ENCODE results near the gene LRMDA.

The LRMDA gene

DNA sequence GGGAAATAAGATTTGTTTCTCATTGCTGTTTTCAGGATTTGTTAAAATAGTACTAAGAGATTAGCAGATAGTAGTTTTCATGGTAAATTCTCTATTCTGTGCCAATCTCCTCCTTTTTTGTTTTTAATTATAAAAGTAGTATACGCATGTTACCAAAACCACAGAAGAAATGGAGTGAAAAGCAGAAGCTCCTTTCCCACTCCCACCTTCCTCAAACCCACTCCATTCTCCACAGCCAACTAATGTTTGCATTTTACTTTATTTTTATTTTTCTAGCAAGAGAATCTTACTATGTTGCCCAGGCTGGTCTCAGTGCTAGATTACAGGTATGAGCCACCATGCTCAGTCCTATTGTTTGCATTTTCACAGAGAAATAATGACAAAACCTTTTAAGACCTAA, 4.5 kb upstream of the LRMDA start:
- no peaks in the 10 kb centered on the region for H3K79me2 ChIP-seq (ENCODE audit: control insufficient read depth, insufficient read depth, low read length, unreplicated experiment)
- no peaks in the 10 kb centered on the region for H3K36me3 ChIP-seq (ENCODE audit: insufficient read depth, low read length)
- H3K27me3 ChIP-seq (ENCODE audit: insufficient read depth, low read length): no peaks in the 10 kb centered on the region
- peaks cover 31% of the 10 kb centered on the region for H3K4me1 ChIP-seq (ENCODE audit: control insufficient read depth, insufficient read depth, low read length, unreplicated experiment)
- H3K4me3 ChIP-seq (ENCODE audit: low read depth, low read length): no peak overlapping the region
- H3K27ac ChIP-seq (ENCODE audit: low read depth, low read length): no peak overlapping the region
- no peak overlapping the region for H2AFZ ChIP-seq (ENCODE audit: low read length, unreplicated experiment)

DNA sequence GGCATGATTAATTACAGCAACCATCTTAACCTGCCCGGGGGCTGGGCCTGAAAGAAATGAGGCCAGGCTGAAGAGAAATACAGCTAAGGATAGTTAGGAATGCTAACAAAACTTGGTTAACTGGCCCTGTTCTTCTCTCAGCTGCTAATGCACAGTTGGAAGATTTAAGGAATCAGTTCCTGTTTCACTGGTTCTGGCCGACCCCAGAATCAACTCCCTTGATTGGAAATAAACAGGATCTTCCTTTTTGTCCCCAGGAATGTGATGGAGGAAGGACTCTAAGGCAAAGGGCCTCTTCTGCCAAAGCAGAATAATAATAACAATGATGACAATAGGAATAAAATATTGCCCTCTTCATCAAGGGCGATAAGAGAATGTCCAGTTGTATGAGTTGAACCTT, 3.5 kb upstream of the LRMDA start:
- H3K36me3 ChIP-seq (ENCODE audit: insufficient read depth, low read length): no peaks in the 10 kb centered on the region
- no peak overlapping the region for H2AFZ ChIP-seq (ENCODE audit: low read length, unreplicated experiment)
- no peaks in the 10 kb centered on the region for H3K79me2 ChIP-seq (ENCODE audit: control insufficient read depth, insufficient read depth, low read length, unreplicated experiment)
- no peak overlapping the region for H3K27ac ChIP-seq (ENCODE audit: low read depth, low read length)
- H3K4me1 ChIP-seq (ENCODE audit: control insufficient read depth, insufficient read depth, low read length, unreplicated experiment): peaks cover 37% of the 10 kb centered on the region
- H3K27me3 ChIP-seq (ENCODE audit: insufficient read depth, low read length): no peaks in the 10 kb centered on the region
- H3K4me3 ChIP-seq (ENCODE audit: low read depth, low read length): no peak overlapping the region

GRCh38 chr10:75428434-75429158, 2.8 kb upstream of the LRMDA start:
- Histone ChIP-seq H3K79me2 (ENCODE audit: control insufficient read depth, insufficient read depth, low read length, unreplicated experiment) (no peaks in the 10 kb centered on the region), H3K27me3 (ENCODE audit: insufficient read depth, low read length) (no peaks in the 10 kb centered on the region), H3K4me1 (ENCODE audit: control insufficient read depth, insufficient read depth, low read length, unreplicated experiment) (peaks cover 37% of the 10 kb centered on the region), H2AFZ (ENCODE audit: low read length, unreplicated experiment) (no peak overlapping the region), H3K4me3 (ENCODE audit: low read depth, low read length) (no peak overlapping the region), H3K36me3 (ENCODE audit: insufficient read depth, low read length) (no peaks in the 10 kb centered on the region), H3K27ac (ENCODE audit: low read depth, low read length) (peak overlapping the region; percentile 33)

GRCh38 chr10:75429159-75429827, 2.1 kb upstream of the LRMDA start:
- peak overlapping the region; percentile 33 for H3K27ac ChIP-seq (ENCODE audit: low read depth, low read length)
- H3K36me3 ChIP-seq (ENCODE audit: insufficient read depth, low read length): no peaks in the 10 kb centered on the region
- no peaks in the 10 kb centered on the region for H3K27me3 ChIP-seq (ENCODE audit: insufficient read depth, low read length)
- peaks cover 37% of the 10 kb centered on the region for H3K4me1 ChIP-seq (ENCODE audit: control insufficient read depth, insufficient read depth, low read length, unreplicated experiment)
- no peaks in the 10 kb centered on the region for H3K79me2 ChIP-seq (ENCODE audit: control insufficient read depth, insufficient read depth, low read length, unreplicated experiment)
- no peak overlapping the region for H3K4me3 ChIP-seq (ENCODE audit: low read depth, low read length)
- no peak overlapping the region for H2AFZ ChIP-seq (ENCODE audit: low read length, unreplicated experiment)

DNA sequence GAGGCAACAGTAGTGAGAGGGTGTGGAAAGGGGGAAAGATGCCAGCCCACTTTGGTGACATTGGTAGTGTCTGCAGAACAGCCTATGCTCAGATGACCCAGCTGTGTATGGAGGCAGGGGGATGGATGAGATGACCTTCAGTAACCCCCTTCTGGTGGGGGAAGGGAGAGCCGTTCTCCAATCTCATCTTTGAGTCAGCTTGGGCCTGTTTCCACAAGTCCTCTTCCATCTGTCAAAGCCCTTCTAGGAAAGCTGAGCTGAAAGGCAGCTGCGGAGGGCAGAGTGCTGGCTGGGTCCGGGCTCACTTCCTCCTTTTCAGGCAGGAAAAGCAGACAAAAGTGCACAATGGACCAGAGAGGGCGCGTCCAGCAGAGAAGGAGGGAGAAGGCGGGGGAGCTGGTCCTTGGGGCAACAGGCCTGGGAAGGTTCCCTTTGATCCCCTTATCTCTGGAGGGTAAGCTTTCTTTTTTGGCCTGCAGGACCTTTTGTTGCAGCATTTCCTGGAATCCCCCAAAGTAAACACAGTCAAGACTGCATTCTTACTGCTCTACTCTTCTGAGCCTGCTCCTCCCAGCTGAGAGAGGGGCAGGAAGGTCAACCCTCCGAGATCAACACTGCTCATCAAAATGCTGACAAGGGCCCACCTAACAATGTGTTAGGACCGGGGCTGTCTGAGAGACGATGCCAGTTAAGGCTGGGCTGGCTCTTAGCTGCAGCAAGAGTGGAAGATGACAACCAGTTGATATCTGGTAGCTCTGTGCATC, 1.2 kb upstream of the LRMDA start:
- Histone ChIP-seq H3K36me3 (ENCODE audit: insufficient read depth, low read length) (no peaks in the 10 kb centered on the region), H3K4me1 (ENCODE audit: control insufficient read depth, insufficient read depth, low read length, unreplicated experiment) (peaks cover 37% of the 10 kb centered on the region), H3K79me2 (ENCODE audit: control insufficient read depth, insufficient read depth, low read length, unreplicated experiment) (no peaks in the 10 kb centered on the region), H3K27me3 (ENCODE audit: insufficient read depth, low read length) (no peaks in the 10 kb centered on the region), H3K4me3 (ENCODE audit: low read depth, low read length) (no peak overlapping the region), H3K27ac (ENCODE audit: low read depth, low read length) (no peak overlapping the region), H2AFZ (ENCODE audit: low read length, unreplicated experiment) (no peak overlapping the region)

DNA sequence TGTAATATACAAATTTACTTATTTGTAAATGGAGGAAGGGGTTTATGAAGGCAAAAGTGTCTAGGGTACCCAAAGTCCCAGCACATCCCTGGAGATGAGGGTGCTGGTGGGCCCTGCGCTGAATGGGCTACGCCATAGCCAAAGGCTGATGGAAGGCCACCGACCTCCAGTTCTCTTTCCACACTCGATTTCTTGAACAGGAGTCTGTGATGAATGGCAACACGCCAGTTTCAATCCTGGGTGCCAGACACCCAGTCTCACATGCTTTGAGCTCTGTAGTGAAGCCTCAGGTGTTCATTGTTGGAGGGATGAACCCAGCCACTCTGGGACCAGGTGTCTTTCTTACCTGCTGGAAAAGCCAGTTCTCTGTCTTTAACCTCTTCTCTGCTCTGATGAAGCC, 752 bp downstream of the LRMDA start:
- Histone ChIP-seq H3K79me2 (ENCODE audit: control insufficient read depth, insufficient read depth, low read length, unreplicated experiment) (no peaks in the 10 kb centered on the region), H3K27ac (ENCODE audit: low read depth, low read length) (no peak overlapping the region), H3K36me3 (ENCODE audit: insufficient read depth, low read length) (no peaks in the 10 kb centered on the region), H3K4me1 (ENCODE audit: control insufficient read depth, insufficient read depth, low read length, unreplicated experiment) (peaks cover 37% of the 10 kb centered on the region), H2AFZ (ENCODE audit: low read length, unreplicated experiment) (no peak overlapping the region), H3K4me3 (ENCODE audit: low read depth, low read length) (peak overlapping the region; percentile 78), H3K27me3 (ENCODE audit: insufficient read depth, low read length) (no peaks in the 10 kb centered on the region)

GRCh38 chr10:75432763-75433162, 1.3 kb downstream of the LRMDA start:
- Histone ChIP-seq H2AFZ (ENCODE audit: low read length, unreplicated experiment) (no peak overlapping the region), H3K36me3 (ENCODE audit: insufficient read depth, low read length) (no peaks in the 10 kb centered on the region), H3K27ac (ENCODE audit: low read depth, low read length) (no peak overlapping the region), H3K79me2 (ENCODE audit: control insufficient read depth, insufficient read depth, low read length, unreplicated experiment) (no peaks in the 10 kb centered on the region), H3K4me3 (ENCODE audit: low read depth, low read length) (no peak overlapping the region), H3K27me3 (ENCODE audit: insufficient read depth, low read length) (no peaks in the 10 kb centered on the region), H3K4me1 (ENCODE audit: control insufficient read depth, insufficient read depth, low read length, unreplicated experiment) (peaks cover 36% of the 10 kb centered on the region)

DNA sequence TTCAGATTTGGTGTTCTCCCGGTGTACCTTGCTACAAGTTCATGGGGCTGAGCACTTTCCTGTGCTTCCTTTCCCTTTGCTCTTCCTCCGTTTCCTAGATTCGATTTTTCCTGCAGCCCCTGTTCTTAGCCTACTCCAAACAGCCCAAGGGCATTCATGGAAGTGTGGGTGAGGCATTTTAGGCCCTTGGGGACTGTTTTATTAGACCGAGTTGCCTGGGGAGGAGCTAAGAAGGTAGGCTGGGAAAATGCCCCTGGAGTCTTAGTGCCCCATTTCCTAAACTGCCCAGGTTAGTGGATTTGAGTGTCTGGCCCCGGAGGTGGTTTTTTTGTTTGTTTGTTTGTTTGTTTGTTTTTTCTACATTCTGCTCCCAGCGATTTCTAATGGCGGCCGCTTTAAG, 1.8 kb downstream of the LRMDA start:
- Histone ChIP-seq H3K27ac (ENCODE audit: low read depth, low read length) (no peak overlapping the region), H3K27me3 (ENCODE audit: insufficient read depth, low read length) (no peaks in the 10 kb centered on the region), H2AFZ (ENCODE audit: low read length, unreplicated experiment) (no peak overlapping the region), H3K36me3 (ENCODE audit: insufficient read depth, low read length) (no peaks in the 10 kb centered on the region), H3K79me2 (ENCODE audit: control insufficient read depth, insufficient read depth, low read length, unreplicated experiment) (no peaks in the 10 kb centered on the region), H3K4me3 (ENCODE audit: low read depth, low read length) (no peak overlapping the region), H3K4me1 (ENCODE audit: control insufficient read depth, insufficient read depth, low read length, unreplicated experiment) (peaks cover 32% of the 10 kb centered on the region)

DNA sequence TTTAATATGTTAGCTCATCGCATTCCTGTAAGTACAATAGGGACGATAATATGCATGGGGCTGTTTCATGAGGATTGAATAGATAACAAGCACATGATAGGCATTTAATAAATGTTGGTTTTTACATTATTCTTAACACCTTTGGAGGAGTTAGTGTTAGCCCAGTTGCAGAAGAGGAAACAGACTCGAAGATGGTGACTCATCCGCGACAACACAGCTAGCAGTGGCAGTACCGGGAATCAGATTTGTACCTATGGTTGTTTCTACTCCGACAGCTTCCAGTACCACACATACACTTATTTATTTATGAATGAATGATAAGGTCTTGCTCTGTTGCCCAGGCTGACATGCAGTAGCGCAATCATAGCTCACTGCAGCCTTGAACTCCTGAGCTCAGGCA, 2.9 kb downstream of the LRMDA start:
- Histone ChIP-seq H3K4me3 (ENCODE audit: low read depth, low read length) (no peak overlapping the region), H3K79me2 (ENCODE audit: control insufficient read depth, insufficient read depth, low read length, unreplicated experiment) (no peaks in the 10 kb centered on the region), H3K27me3 (ENCODE audit: insufficient read depth, low read length) (no peaks in the 10 kb centered on the region), H3K36me3 (ENCODE audit: insufficient read depth, low read length) (no peaks in the 10 kb centered on the region), H3K4me1 (ENCODE audit: control insufficient read depth, insufficient read depth, low read length, unreplicated experiment) (peaks cover 21% of the 10 kb centered on the region), H3K27ac (ENCODE audit: low read depth, low read length) (no peak overlapping the region), H2AFZ (ENCODE audit: low read length, unreplicated experiment) (no peak overlapping the region)

GRCh38 chr10:75435291-75435690, 3.9 kb downstream of the LRMDA start:
- peaks cover 16% of the 10 kb centered on the region for H3K4me1 ChIP-seq (ENCODE audit: control insufficient read depth, insufficient read depth, low read length, unreplicated experiment)
- no peak overlapping the region for H3K27ac ChIP-seq (ENCODE audit: low read depth, low read length)
- no peak overlapping the region for H2AFZ ChIP-seq (ENCODE audit: low read length, unreplicated experiment)
- no peaks in the 10 kb centered on the region for H3K36me3 ChIP-seq (ENCODE audit: insufficient read depth, low read length)
- no peaks in the 10 kb centered on the region for H3K27me3 ChIP-seq (ENCODE audit: insufficient read depth, low read length)
- H3K79me2 ChIP-seq (ENCODE audit: control insufficient read depth, insufficient read depth, low read length, unreplicated experiment): no peaks in the 10 kb centered on the region
- no peak overlapping the region for H3K4me3 ChIP-seq (ENCODE audit: low read depth, low read length)

Data from ACC112 (cell line).